Stimulated activated CD4-positive, alpha-beta T cell treated with anti-CD3 and anti-CD28 coated beads, Interleukin-15, amount 100 ng/mL, for 48 hours (primary cell): ENCODE measurements around the gene FAM111B.

Experiments
- DNase-seq, 2 donors: peaks; one replicate each; pipeline ENCODE4 v3.0.0-alpha.2; 2020; ENCODE audit warnings: low read depth in 2 of 2

FAM111B gene

DNA sequence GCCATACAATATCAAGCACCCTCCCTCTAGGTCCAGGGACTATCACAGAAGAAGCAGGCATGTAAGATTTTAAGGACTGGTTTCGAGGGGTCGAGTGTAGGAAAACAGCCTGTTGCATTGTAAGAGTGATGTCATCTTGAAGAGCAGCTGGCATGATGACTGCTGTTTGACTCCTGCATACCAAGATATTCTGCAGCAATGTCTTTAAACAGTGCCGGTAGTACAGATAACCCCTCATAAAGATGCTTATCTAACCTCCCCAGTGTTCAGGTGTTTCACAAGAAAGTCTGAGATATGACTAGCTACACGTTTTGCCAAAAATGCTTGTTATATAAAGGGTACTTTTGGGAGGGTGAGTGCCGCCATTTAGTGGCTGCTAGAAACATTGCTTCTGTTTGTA lies 47.6 kb downstream of the FAM111B start:
- DNase-seq = no peak

DNA sequence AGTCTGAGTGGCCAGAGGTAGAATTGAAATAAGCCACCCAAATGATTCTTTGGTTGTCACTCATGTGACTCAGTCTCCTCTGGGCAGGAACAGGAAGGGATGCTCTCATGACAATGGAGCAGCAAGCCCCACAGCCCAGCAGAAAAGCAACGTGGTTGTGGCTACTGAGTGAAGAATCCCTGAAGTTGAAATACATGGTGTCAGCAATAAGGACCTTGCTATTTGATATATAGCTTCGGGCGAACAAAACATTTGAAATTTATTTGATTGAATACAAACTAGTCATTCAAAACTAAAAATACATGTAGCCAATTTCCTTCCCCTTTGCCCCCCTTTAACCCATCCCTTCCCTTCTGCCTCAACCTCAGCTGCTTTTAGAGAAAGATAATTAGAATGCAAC lies 50.4 kb downstream of the FAM111B start:
- no peak for DNase-seq

DNA sequence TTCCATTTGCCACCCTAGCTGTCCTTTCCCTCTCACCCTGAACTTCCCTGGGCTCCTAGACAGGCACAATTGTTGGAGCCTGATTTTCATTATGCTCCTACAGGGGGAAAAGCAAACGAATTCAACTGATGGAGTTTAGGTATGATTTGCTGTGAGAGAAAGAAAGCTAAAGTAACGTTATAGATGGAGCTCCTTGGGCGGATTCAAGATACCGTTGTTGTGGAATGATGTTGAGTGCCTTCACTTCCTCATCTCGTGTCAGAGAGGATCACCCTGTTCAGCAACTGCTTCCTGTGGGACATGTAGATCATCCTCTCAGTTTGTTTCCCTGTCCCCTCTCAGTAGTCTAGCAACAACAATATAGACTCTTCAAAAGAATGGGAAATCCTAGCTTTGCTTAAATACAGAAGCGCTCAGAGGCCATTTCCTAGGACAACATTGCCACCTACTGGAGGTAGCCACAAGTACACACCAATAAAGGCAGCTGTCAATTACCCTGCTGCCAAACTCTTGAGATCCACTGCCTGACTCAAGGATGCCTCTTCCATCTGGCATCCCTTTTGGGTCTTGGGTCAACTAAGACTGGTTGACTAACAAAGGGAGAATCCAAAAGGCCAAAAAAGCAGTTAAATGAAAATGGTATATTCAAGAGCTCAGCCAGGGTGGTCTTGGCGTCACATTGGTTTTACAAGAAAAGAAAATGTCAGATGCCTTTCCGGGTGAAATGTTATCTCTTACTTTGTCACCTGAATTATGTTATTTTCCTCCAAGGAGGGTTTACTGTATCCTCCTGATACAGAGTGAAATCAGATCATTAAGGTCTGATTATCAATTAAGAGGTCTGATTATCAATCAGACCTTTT lies 51.4 kb downstream of the FAM111B start:
- no peak for DNase-seq

DNA sequence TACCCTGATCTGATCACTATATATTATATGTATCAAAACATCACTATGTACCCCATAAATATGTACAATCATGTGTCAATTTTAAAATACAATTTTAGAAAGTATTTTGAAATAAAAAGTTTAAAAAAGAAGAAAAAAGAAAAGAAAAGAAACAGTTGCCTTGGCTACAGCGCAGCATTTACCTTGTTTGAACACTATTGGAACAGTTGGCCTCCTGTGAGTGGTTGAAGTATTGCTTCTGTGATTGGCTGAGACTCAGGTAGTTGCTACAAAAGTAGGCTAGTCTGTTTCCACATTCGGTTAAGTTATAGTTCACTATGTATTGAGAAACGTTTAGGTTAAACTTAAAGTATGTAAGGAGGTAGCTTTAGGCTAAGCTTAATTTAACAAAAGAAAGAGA lies 57.0 kb downstream of the FAM111B start:
- no peak for DNase-seq

DNA sequence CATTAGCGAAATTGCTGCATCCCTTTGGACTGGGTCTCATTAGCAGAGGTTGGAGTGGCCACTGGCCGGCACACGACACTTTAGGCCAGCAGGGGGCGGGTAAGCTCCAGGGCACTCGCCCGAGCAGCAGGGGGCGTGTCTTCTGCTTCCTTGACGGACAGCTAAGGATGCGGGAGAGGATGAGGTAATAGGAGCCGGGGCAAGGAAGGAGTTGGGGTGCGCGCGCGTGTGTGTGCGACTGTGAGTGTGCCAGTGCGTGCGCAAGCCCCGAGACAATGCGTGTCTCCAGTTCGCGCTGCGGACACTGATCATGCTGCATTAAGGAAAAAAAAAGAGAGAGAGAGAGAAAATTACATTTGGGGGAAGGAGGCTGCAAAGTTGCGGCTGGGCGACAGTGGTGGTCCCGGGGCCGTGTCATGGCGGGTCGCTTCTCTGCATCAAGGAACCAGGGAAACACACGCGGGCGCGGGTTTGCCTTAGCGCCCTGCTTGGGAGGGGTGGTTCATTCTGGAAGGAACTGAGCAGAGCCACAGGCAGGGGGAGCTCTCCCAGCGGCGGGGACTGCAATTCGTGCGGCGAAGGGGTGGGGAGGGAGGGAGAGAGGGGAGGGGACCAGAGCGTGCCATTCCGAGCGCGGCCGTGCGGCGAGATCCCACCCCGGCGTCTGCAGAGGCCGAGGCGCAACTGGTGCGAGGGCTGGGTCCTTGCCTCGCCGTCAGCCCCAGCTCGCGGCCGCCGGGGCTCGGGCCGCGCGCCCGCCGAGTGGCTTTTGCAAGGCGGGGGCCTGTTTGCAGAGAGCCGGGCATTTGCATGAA lies 64.7 kb downstream of the FAM111B start, which contains the start of gene DTX4:
DTX4 (plus strand) TSS at position 625 of the 815 bp plus-strand sequence. CDS start 464 bp downstream, outside the sequence.
- peak; percentile 84 to 89 for DNase-seq

DNA sequence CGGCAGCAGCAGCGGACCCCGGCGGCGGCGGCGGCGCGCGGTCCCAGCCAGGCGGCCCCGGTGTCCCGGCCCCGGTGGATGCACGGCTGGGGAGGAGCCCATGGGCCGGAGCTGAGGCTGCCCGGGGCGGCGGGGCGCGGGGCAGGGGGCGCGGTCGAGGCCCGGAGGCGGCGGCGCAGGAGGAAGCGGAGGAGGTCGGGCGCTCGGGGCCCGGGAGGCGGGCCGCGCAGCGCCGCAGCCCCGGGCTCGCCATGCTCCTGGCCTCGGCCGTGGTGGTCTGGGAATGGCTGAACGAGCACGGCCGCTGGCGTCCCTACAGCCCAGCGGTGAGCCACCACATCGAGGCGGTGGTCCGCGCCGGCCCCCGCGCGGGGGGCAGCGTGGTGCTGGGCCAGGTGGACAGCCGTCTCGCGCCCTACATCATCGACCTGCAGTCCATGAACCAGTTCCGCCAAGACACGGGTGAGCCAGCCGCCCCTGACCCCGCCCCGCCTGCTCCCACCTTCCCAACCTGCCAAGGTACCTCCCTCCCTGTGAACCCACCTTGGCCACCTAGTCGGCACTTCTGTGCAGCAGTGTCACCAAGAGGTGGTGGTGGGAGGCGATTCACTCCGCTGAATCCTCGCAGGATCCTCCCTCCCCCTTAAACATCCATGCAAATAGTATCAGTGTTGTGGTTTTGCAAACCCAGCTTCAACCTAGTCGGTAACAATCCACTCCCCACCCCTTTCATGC lies 65.5 kb downstream of the FAM111B start:
- no peak for DNase-seq

DNA sequence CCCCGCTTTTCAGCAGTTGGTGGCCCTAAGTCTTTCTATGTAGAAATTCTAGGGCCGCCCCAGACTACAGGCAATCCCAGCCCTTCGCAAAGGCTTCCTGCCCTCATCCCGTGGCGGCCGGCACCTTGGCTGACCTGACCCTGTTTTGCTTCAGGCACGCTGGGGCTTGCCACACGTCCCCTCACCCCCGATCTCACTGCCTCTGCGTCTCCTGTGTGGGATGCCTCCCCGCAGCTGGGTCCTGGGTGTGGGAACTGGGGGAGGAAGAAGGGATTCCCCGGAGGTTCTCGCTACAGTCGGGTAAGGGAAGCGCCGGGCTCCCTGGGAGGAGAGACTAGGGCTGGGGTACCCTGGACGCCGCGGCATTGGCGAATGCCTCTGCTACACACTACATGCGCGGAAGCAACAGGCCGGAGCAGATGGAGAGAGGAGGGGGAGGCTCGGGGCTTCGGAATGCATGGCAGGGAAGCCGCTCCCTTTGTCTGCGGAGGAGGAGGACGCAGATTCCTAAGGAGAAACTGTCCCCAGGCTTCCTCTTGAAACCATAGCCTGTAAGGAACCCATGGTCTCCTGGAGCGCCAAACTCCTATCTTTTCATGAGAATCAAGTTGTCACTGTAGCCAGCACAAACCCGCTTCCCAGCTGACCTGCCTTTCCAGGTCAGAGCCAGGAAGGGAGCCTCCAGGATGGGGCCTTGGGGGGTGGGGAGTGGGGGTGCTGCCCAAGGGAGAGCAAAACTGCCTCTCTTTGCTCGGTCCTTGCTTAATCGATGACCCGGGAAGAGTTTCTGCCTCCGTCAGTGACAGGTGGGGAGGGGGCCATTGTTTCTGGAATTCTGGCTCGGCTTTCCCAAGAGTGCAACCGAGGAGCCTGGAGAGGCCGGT lies 66.3 kb downstream of the FAM111B start:
- no peak for DNase-seq

DNA sequence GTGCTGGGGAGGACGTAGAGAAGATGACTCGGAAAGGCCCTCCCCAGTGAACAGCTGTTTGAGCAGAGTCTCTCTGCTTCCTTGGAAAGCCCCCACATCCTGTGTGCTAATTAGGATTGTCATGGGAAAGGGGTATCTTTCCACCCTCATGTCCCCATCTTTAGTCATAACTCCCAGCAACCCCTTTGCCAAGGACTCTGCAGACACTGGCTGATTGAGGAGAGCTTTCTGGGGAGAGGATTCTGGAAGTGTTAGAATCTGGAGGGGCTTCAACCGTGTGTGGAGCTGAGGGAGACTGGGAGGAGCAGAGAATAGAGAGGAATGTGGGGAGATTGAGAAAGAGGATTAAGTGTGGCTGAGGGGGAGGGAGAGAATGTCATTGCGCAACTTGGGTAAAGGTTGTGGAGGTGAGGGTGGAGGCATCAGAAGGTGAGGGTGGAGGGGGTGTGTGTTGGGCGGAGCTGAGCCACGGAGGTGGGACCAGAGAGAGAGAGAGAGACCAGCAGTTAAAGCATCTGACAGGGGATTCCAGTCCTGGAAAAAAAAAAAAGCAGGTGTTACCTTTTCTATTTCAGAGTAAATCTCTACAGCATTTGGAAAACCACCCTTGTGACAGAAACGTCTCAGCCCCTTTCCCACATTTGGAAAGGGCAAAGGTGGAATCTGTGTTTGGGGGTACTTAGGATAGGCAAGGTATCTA lies 67.1 kb downstream of the FAM111B start:
- DNase-seq = no peak

DNA sequence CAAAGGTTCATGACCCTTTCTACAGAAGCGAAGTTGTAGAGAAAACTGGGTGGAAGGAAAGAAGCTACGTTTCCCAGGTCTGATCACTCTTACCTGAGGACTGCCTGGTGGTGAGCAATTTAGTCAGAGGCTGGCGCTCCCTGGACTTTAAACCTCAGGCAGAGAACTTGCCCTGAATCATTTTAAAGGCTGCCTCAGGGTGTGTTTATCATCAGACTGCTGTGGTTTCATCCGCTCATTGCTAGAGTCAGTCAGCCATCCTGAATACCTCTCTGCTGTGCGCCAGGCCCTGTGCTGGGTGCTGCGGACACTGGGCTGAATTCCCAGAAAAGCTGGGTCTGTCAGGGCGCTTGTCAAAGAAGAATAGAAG lies 67.6 kb downstream of the FAM111B start:
- no peak for DNase-seq

DNA sequence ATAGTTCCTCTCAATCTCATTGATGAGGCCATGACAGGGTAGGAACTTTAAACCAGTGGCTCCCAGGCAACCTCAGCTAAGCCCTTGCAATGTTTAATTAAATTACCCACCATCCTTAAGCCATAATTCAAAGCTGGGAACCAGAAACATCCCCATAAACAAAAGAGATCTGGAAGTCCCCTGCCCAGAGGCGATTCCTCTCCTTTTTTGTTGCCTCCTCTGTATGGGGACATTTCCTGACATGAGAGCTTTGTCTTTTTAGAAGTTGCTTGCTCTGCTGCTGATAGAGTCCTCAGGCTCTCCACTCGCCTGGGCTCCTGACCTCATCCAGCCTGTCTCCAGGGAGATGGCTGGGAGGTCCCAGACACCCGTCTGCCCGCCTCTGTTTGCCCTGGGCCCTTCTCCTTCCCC lies 68.1 kb downstream of the FAM111B start:
- DNase-seq = no peak

DNA sequence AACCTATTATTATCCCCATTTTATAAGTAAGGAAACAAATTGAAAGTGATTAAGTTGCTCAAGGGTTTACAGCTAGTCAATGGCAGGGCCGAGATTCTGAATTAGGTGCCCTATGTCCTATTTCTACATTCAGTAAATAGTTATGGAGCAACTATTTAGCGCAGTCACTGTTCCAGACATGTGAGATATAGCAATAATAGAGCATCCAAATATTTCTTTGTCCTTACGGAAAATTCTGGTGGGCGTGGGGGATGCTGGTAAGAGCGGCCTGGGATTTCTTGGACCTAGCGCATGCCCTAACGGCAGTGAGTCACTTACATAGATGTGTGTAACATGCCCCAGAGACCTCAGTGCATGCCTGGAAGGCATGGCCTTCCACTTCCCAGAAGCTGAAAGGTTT lies 69.3 kb downstream of the FAM111B start:
- no peak for DNase-seq
